RWPE2 (cell line): ENCODE data around the gene NFATC4.

Experiments used
- ATAC-seq: fragments of 200-7000 bp; cut with Tn5 transposase; 3 replicates; pipeline ENCODE4 v1.9.1; 2021; ENCODE audit warnings: low read depth
- DNase-seq: peaks from one replicate; pipeline ENCODE4 v3.0.0-alpha.2; 2020; ENCODE audit warnings: low spot score
- H3K27ac ChIP-seq: fragments of 450-650 bp; 2 replicates; pipeline ENCODE4 v1.5.1; 2017; ENCODE audit warnings: mild to moderate bottlenecking; ENCODE audit not compliant: poor library complexity, severe bottlenecking
- H3K27me3 ChIP-seq: fragments of 250-450 bp; sonication (Bioruptor Pico); 2 replicates; pipeline ENCODE4 v1.5.1; 2021; ENCODE audit warnings: mild to moderate bottlenecking, moderate library complexity; ENCODE audit not compliant: insufficient read depth, poor library complexity, severe bottlenecking
- H3K36me3 ChIP-seq: fragments of 250-450 bp; sonication (Bioruptor Pico); 2 replicates; pipeline ENCODE4 v1.5.1; 2020; ENCODE audit warnings: low read depth, mild to moderate bottlenecking, moderate library complexity
- H3K4me1 ChIP-seq: fragments of 250-450 bp; sonication (Bioruptor Pico); 2 replicates; pipeline ENCODE4 v1.5.1; 2021; ENCODE audit warnings: mild to moderate bottlenecking, moderate library complexity; ENCODE audit not compliant: insufficient read depth, poor library complexity, severe bottlenecking
- H3K4me3 ChIP-seq: fragments of 250-450 bp; sonication (Bioruptor Pico); 2 replicates; pipeline ENCODE4 v1.5.1; 2021; ENCODE audit warnings: mild to moderate bottlenecking, moderate library complexity; ENCODE audit not compliant: severe bottlenecking
- H3K9me3 ChIP-seq: fragments of 250-450 bp; sonication (Bioruptor Pico); 2 replicates; pipeline ENCODE4 v1.5.1; 2021; ENCODE audit warnings: mild to moderate bottlenecking, moderate library complexity; ENCODE audit not compliant: severe bottlenecking
- TF ChIP-seq, protein P1 (sequence below): fragments of 450-650 bp; IDR thresholded peaks from one replicate; pipeline ENCODE4 v1.5.1; 2017; ENCODE audit warnings: mild to moderate bottlenecking, moderate library complexity; ENCODE audit not compliant: poor library complexity, severe bottlenecking

NFATC4 gene

GRCh38 chr14:24343795-24344660, 24.0 kb upstream of the NFATC4 start:
- H3K27ac ChIP-seq, result no peak overlapping the region
- H3K36me3 ChIP-seq, result no peaks in the 10 kb centered on the region
- ATAC-seq (no peak), DNase-seq (no peak)
- H3K9me3 ChIP-seq, result no peaks in the 10 kb centered on the region
- TF ChIP-seq, protein P1, sequence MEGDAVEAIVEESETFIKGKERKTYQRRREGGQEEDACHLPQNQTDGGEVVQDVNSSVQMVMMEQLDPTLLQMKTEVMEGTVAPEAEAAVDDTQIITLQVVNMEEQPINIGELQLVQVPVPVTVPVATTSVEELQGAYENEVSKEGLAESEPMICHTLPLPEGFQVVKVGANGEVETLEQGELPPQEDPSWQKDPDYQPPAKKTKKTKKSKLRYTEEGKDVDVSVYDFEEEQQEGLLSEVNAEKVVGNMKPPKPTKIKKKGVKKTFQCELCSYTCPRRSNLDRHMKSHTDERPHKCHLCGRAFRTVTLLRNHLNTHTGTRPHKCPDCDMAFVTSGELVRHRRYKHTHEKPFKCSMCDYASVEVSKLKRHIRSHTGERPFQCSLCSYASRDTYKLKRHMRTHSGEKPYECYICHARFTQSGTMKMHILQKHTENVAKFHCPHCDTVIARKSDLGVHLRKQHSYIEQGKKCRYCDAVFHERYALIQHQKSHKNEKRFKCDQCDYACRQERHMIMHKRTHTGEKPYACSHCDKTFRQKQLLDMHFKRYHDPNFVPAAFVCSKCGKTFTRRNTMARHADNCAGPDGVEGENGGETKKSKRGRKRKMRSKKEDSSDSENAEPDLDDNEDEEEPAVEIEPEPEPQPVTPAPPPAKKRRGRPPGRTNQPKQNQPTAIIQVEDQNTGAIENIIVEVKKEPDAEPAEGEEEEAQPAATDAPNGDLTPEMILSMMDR, result no peak
- no peak overlapping the region for H3K4me3 ChIP-seq
- H3K4me1 ChIP-seq, result no peaks in the 10 kb centered on the region
- H3K27me3 ChIP-seq, result no peaks in the 10 kb centered on the region

GRCh38 chr14:24347134-24347533, 20.9 kb upstream of the NFATC4 start:
- Histone ChIP-seq H3K27ac (no peak overlapping the region), H3K4me1 (no peaks in the 10 kb centered on the region), H3K4me3 (no peak overlapping the region), H3K27me3 (no peaks in the 10 kb centered on the region), H3K36me3 (no peaks in the 10 kb centered on the region), H3K9me3 (no peaks in the 10 kb centered on the region)
- TF ChIP-seq, protein P1, result no peak
- ATAC-seq (no peak), DNase-seq (no peak)

GRCh38 chr14:24348186-24348585, 19.8 kb upstream of the NFATC4 start:
- no peak overlapping the region for H3K27ac ChIP-seq
- H3K9me3 ChIP-seq, result no peaks in the 10 kb centered on the region
- no peaks in the 10 kb centered on the region for H3K4me1 ChIP-seq
- TF ChIP-seq, protein P1, result no peak
- DNase-seq (no peak), ATAC-seq (no peak)
- no peak overlapping the region for H3K4me3 ChIP-seq
- no peaks in the 10 kb centered on the region for H3K27me3 ChIP-seq
- no peaks in the 10 kb centered on the region for H3K36me3 ChIP-seq

DNA sequence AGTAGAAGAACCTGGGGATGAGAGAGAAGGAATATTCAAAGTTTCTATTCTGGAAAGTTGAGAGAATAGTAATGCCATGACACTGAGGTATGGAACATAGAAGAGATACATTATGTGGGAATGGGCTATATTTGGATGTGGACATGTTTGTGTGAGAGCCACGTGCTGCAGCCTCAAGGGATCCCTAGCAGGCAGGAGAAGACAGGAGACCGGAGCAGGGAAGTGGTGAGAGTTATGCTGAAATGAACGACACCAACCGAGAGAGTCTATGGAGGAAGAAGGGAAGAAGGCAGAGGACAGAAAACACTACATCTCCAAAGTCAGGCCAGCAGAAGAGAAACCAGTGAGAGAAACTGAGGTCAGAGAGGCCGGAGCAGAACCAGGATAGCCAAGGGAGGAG, 18.2 kb upstream of the NFATC4 start:
- H3K27me3 ChIP-seq, result no peaks in the 10 kb centered on the region
- DNase-seq, result no peak
- no peak for ATAC-seq
- TF ChIP-seq, protein P1, result no peak
- H3K36me3 ChIP-seq, result no peaks in the 10 kb centered on the region
- H3K4me1 ChIP-seq, result peaks cover 5% of the 10 kb centered on the region
- no peak overlapping the region for H3K27ac ChIP-seq
- no peaks in the 10 kb centered on the region for H3K9me3 ChIP-seq
- H3K4me3 ChIP-seq, result no peak overlapping the region

DNA sequence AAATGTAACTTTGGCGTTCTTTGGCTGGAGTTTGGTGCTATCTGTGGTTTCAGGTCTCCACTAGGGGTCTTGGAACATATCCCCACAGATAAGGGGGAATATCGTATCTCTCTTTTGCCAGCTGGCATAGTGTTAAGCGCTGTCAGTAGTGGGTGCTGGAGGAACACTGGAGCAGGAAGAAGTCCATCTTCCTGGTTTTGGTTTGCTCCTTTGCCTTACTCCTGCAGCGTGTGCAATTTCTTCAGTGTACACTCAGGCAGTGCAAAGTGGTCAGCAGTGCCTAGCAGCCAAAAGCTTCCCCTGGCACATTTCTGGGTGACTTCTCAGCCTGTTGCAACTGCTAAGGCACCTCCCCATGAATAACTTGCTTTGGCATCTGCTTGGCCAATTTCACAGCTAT, 16.5 kb upstream of the NFATC4 start:
- Histone ChIP-seq H3K4me1 (peaks cover 7% of the 10 kb centered on the region), H3K9me3 (no peaks in the 10 kb centered on the region), H3K36me3 (no peaks in the 10 kb centered on the region), H3K4me3 (no peak overlapping the region), H3K27me3 (no peaks in the 10 kb centered on the region), H3K27ac (no peak overlapping the region)
- no peak for DNase-seq
- ATAC-seq, result peak; percentile 55
- TF ChIP-seq, protein P1, result peak; percentile 29
